ENCODE results near the gene MB21D2. TPM values are rescaled to one million over a fixed set of nuclear protein-coding genes. Genes with fewer than 3 reads are reported as not detected.

MB21D2 gene
- total and polyA plus RNA-seq, 2 of the 8 experiments (the other 6 are each of a cell fraction or from before 2014, with no cell fraction given): 10.0 to 21.0 TPM

DNA sequence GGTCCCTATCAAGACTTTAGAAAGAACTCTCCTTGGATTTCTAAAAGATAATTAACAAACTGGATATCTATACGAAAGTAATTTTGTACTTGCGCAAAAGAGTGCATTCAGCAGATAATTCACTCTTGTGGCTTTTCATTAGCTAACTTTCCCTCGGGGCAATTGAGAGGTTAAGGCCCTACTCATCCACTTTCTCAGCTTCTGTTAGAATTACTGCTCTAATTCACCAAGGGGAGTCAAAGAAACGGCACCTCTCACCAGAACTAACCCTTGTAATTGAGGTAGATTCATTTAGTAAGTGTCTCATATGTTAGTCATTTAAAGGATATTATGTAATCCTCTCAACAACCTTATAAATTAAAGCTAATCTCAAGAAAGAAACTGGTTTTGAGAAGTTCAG lies 22.5 kb upstream of the MB21D2 start:
- DNase-seq (ENCODE audit: low read depth in 1 of 2, low spot score in 2 of 2) (no peak), FAIRE-seq (no peak)
- no peaks in the 10 kb centered on the region for H3K27me3 ChIP-seq (replicated peaks in 1 of 4; ENCODE audit: control insufficient read depth in 3 of 4, extremely low read depth in 1 of 4, insufficient read depth in 3 of 4, low read length in 3 of 4)
- H2AK5ac ChIP-seq (ENCODE audit: low read depth, low read length): no peak overlapping the region
- no peaks in the 10 kb centered on the region for H3K36me3 ChIP-seq (ENCODE audit: control insufficient read depth in 2 of 4, insufficient read depth in 4 of 4, low read length in 3 of 4)
- CTCF ChIA-PET (ENCODE audit: partially characterized antibody): interaction anchor here (2.5 kb wide), 1 partner anchor 127 kb away, joined by 8 read pairs; no protein-coding TSS in a partner anchor
- H3K4me1 ChIP-seq (replicated peaks in 1 of 4; ENCODE audit: control insufficient read depth in 3 of 4, insufficient read depth in 4 of 4, low read length in 3 of 4): no peaks in the 10 kb centered on the region
- POLR2A ChIA-PET (ENCODE audit: partially characterized antibody): no interaction called here
- H3K56ac ChIP-seq (replicated peaks; ENCODE audit: insufficient read length, low read depth, low read length): no peak overlapping the region
- H4K91ac ChIP-seq (replicated peaks; ENCODE audit: insufficient read length, low read length): no peak overlapping the region
- H4K5ac ChIP-seq (ENCODE audit: insufficient read length, low read depth, low read length): no peak overlapping the region
- no peaks in the 10 kb centered on the region for H3K23me2 ChIP-seq (ENCODE audit: low read depth, low read length)
- H2BK5ac ChIP-seq (ENCODE audit: low read depth, low read length): no peak overlapping the region
- no peaks in the 10 kb centered on the region for H3K79me1 ChIP-seq (ENCODE audit: low read depth, low read length)
- no peak overlapping the region for H3K4ac ChIP-seq (replicated peaks; ENCODE audit: insufficient read length, low read depth, low read length)
- no peaks in the 10 kb centered on the region for H3K79me2 ChIP-seq (ENCODE audit: control insufficient read depth in 1 of 2, insufficient read depth in 2 of 2, low read length in 2 of 2)
- H2AFZ ChIP-seq (ENCODE audit: low read length): 0 out of 2 replicates have a peak overlapping the region, but pooled peaks have one; percentile 19
- no peak overlapping the region for H3K9ac ChIP-seq (replicated peaks in 1 of 4; ENCODE audit: extremely low read depth in 1 of 4, low read depth in 3 of 4, low read length in 3 of 4)
- H3K14ac ChIP-seq (ENCODE audit: insufficient read length): no peak overlapping the region
- H3K4me2 ChIP-seq (ENCODE audit: insufficient read depth in 1 of 2, low read depth in 2 of 2, low read length in 2 of 2): no peak overlapping the region
- H4K20me1 ChIP-seq (replicated peaks in 1 of 2; ENCODE audit: control insufficient read depth in 1 of 2, insufficient read depth in 2 of 2, low read length in 2 of 2): no peaks in the 10 kb centered on the region
- H2BK12ac ChIP-seq (ENCODE audit: low read depth, low read length): no peak overlapping the region
- H3K4me3 ChIP-seq (ENCODE audit: extremely low read depth in 1 of 4, insufficient read depth in 2 of 4, low read depth in 3 of 4, low read length in 4 of 4): no peak overlapping the region
- no peak for TF ChIP-seq SP2 (IDR thresholded peaks at IDR 0.05; ENCODE audit: low read length)
- TF ChIP-seq RBBP5 (IDR thresholded peaks at IDR 0.05; ENCODE audit: borderline replicate concordance, low read depth, low read length): no peak
- no peak for TF ChIP-seq POU5F1 (IDR thresholded peaks at IDR 0.05; ENCODE audit: low read depth, low read length)
- TF ChIP-seq JUN (IDR thresholded peaks at IDR 0.05; ENCODE audit: low read depth, low read length): no peak
- TF ChIP-seq EZH2 (IDR thresholded peaks at IDR 0.05; ENCODE audit: low read depth, low read length, severe bottlenecking): no peak
- TF ChIP-seq, protein P1, sequence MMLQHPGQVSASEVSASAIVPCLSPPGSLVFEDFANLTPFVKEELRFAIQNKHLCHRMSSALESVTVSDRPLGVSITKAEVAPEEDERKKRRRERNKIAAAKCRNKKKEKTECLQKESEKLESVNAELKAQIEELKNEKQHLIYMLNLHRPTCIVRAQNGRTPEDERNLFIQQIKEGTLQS (IDR thresholded peaks at IDR 0.05; ENCODE audit: insufficient read depth, low read depth, low read length): no peak
- TF ChIP-seq, protein P2, sequence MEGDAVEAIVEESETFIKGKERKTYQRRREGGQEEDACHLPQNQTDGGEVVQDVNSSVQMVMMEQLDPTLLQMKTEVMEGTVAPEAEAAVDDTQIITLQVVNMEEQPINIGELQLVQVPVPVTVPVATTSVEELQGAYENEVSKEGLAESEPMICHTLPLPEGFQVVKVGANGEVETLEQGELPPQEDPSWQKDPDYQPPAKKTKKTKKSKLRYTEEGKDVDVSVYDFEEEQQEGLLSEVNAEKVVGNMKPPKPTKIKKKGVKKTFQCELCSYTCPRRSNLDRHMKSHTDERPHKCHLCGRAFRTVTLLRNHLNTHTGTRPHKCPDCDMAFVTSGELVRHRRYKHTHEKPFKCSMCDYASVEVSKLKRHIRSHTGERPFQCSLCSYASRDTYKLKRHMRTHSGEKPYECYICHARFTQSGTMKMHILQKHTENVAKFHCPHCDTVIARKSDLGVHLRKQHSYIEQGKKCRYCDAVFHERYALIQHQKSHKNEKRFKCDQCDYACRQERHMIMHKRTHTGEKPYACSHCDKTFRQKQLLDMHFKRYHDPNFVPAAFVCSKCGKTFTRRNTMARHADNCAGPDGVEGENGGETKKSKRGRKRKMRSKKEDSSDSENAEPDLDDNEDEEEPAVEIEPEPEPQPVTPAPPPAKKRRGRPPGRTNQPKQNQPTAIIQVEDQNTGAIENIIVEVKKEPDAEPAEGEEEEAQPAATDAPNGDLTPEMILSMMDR (IDR thresholded peaks at IDR 0.05; ENCODE audit: control extremely low read depth in 1 of 3, insufficient read depth in 1 of 3, low read depth in 1 of 3, low read length in 3 of 3): no peak
- TF ChIP-seq, protein P3, sequence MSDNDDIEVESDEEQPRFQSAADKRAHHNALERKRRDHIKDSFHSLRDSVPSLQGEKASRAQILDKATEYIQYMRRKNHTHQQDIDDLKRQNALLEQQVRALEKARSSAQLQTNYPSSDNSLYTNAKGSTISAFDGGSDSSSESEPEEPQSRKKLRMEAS (IDR thresholded peaks at IDR 0.05): no peak
- no peak overlapping the region for H3K18ac ChIP-seq (ENCODE audit: extremely low read depth, low read length)
- H2BK120ac ChIP-seq (replicated peaks; ENCODE audit: low read depth, low read length): no peak overlapping the region
- no peak overlapping the region for H2BK20ac ChIP-seq (ENCODE audit: low read length)
- WGBS, 2 experiments (ENCODE audit: extremely low coverage in 1 of 2, insufficient coverage in 1 of 2, insufficient read length in 1 of 2, insufficient replicate concordance in 2 of 2, low coverage in 1 of 2, low lambda C conversion rate in 2 of 2, missing lambda C conversion rate in 1 of 2): 91% methylated on average over 4 of the region's 4 CpGs; no CpG with 5 or more reads in 1 of the 2 experiments
- no peak overlapping the region for H4K8ac ChIP-seq (ENCODE audit: extremely low read depth, insufficient read depth, low read length)
- H3K9me3 ChIP-seq (ENCODE audit: insufficient read depth in 2 of 2, low read depth in 1 of 2, low read length in 1 of 2): no peaks in the 10 kb centered on the region
- H3K27ac ChIP-seq (ENCODE audit: low read depth, low read length): no peak overlapping the region
- H3K23ac ChIP-seq (ENCODE audit: insufficient read length): no peak overlapping the region
- no peak overlapping the region for H2BK15ac ChIP-seq (ENCODE audit: low read length)

Measured in H1 (cell line).